Endothelial cell of umbilical vein (primary cell): ENCODE results near the gene HSD17B11. TPM values are rescaled to one million over a fixed set of nuclear protein-coding genes. Genes with fewer than 3 reads are reported as not detected.

Experiments
- BruUV-seq: library from RNA; stranded (reverse); fragments of 400-500 nt; replicated peaks from 2 replicates; lab custom pipeline; 2021; lab: Mats Ljungman, UMichigan
- CTCF ChIA-PET: fragments of 300-600, 350-600 bp; sonication (Branson Sonifier 250); formaldehyde crosslinking; loops from one replicate; lab custom pipeline; 2021; ENCODE audit warnings: antibody characterized with exemption, inconsistent platforms; lab: Charles Lee
- POLR2A ChIA-PET: fragments of 300-600, 350-600 bp; sonication (Branson Sonifier 250); formaldehyde crosslinking; loops from one replicate; lab custom pipeline; 2021; ENCODE audit warnings: antibody characterized with exemption, inconsistent platforms; lab: Charles Lee
- DNase-seq: peaks from one replicate; pipeline ENCODE4 v3.0.0-alpha.2; 2011; ENCODE audit warnings: low read depth, low spot score
- FAIRE-seq: peaks from 2 replicates; lab custom pipeline; 2011; peaks lifted over from hg19 to GRCh38; lab: Jason Lieb, UNC
- H2AFZ ChIP-seq: 2 replicates; pipeline ENCODE4 v1.6.0; 2012; ENCODE audit warnings: low read depth, low read length, control low read depth, inconsistent platforms
- H3K27ac ChIP-seq: 2 replicates; pipeline ENCODE4 v1.5.1; 2011; ENCODE audit warnings: low read depth, mild to moderate bottlenecking, control low read depth, low read length, moderate library complexity; ENCODE audit not compliant: insufficient read depth
- H3K27me3 ChIP-seq, 2 experiments: 2 replicates each; pipeline versions ENCODE4 v1.6.0 to v1.6.1; 2011; ENCODE audit warnings: low read length in 2 of 2, mixed read lengths in 1 of 2; ENCODE audit not compliant: control insufficient read depth in 2 of 2, insufficient read depth in 2 of 2
- H3K36me3 ChIP-seq, 2 experiments: 2 replicates in 1 of 2; 3 replicates in 1 of 2; pipeline ENCODE4 v1.5.1; 2011; ENCODE audit warnings: low read length in 2 of 2, mild to moderate bottlenecking in 1 of 2, moderate library complexity in 1 of 2; ENCODE audit not compliant: control insufficient read depth in 2 of 2, insufficient read depth in 2 of 2; ENCODE audit errors: extremely low read depth in 1 of 2
- H3K4me1 ChIP-seq: 3 replicates; pipeline ENCODE4 v1.5.1; 2011; ENCODE audit warnings: mild to moderate bottlenecking, low read length; ENCODE audit not compliant: control insufficient read depth, insufficient read depth; ENCODE audit errors: extremely low read depth
- H3K4me2 ChIP-seq: 2 replicates; pipeline ENCODE4 v1.6.1; 2011; ENCODE audit warnings: low read length, control low read depth, mixed read lengths; ENCODE audit not compliant: insufficient read depth
- H3K4me3 ChIP-seq, 3 experiments: fragments of 200-600 bp in 1 of 3; sonication (generic), shearing (Covaris generic) in 1 of 3; replicated peaks in 1 of 3; 2 replicates each; pipeline ENCODE4 v1.5.1; 2011 to 2016; ENCODE audit warnings: control low read depth in 3 of 3, low read length in 3 of 3, mild to moderate bottlenecking in 2 of 3, inconsistent platforms in 1 of 3, low read depth in 1 of 3, moderate library complexity in 1 of 3; ENCODE audit not compliant: insufficient read depth in 1 of 3
- H3K79me2 ChIP-seq: 2 replicates; pipeline ENCODE4 v1.6.0; 2012; ENCODE audit warnings: low read length, inconsistent platforms; ENCODE audit not compliant: control insufficient read depth, insufficient read depth
- H3K9ac ChIP-seq: replicated peaks from 2 replicates; pipeline ENCODE3; 2011; ENCODE audit warnings: low read length, control low read depth; ENCODE audit not compliant: insufficient read depth; ENCODE audit errors: extremely low read depth
- H3K9me1 ChIP-seq: replicated peaks from 3 replicates; pipeline ENCODE4 v1.6.0; 2011; ENCODE audit warnings: mild to moderate bottlenecking, low read length; ENCODE audit not compliant: control insufficient read depth, insufficient read depth; ENCODE audit errors: extremely low read depth
- H3K9me3 ChIP-seq: replicated peaks from 2 replicates; pipeline ENCODE4 v1.5.1; 2012; ENCODE audit warnings: low read length, inconsistent platforms; ENCODE audit not compliant: control insufficient read depth, insufficient read depth
- H4K20me1 ChIP-seq: replicated peaks from 2 replicates; pipeline ENCODE3; 2011; ENCODE audit warnings: mild to moderate bottlenecking, low read length; ENCODE audit not compliant: control insufficient read depth, insufficient read depth; ENCODE audit errors: extremely low read depth
- EZH2 ChIP-seq: IDR thresholded peaks from 2 replicates; pipeline ENCODE4 v1.6.1; 2012; ENCODE audit warnings: borderline replicate concordance, low read depth, mild to moderate bottlenecking, moderate library complexity, low read length, inconsistent platforms; ENCODE audit not compliant: severe bottlenecking
- FOS ChIP-seq: IDR thresholded peaks from 2 replicates; pipeline ENCODE4 v1.6.1; 2011; ENCODE audit warnings: mild to moderate bottlenecking, low read length, moderate library complexity, borderline replicate concordance; ENCODE audit not compliant: insufficient read depth
- GATA2 ChIP-seq: IDR thresholded peaks from 2 replicates; pipeline ENCODE4 v1.7.0; 2011; ENCODE audit warnings: low read depth, mild to moderate bottlenecking, moderate library complexity, mixed read lengths, low read length; ENCODE audit not compliant: insufficient read length, insufficient read depth
- JUN ChIP-seq: IDR thresholded peaks from 2 replicates; pipeline ENCODE4 v1.6.1; 2011; ENCODE audit warnings: borderline replicate concordance, low read depth; ENCODE audit not compliant: insufficient read length, insufficient read depth
- MYC ChIP-seq: IDR thresholded peaks from one replicate; pipeline ENCODE4 v1.6.1; 2011; ENCODE audit warnings: mild to moderate bottlenecking, low read depth, low read length
- POLR2A ChIP-seq: IDR thresholded peaks from 2 replicates; pipeline ENCODE4 v1.6.1; 2012; ENCODE audit warnings: low read depth, mild to moderate bottlenecking, control low read depth, low read length
- POLR2AphosphoS5 ChIP-seq: IDR thresholded peaks from 2 replicates; pipeline ENCODE4 v1.6.1; 2012; ENCODE audit warnings: low read depth, mild to moderate bottlenecking, control low read depth, low read length, moderate library complexity; ENCODE audit not compliant: insufficient read depth
- dilution Hi-C: fragments of 300-500 bp; cut with MboI; formaldehyde crosslinking; loops from one replicate; pipeline ENCODE4 v1.15.0; 2019; ENCODE audit warnings: low sequenced_read_pairs; ENCODE audit not compliant: extremely low pct_ligation_motif_present
- intact Hi-C: fragments of 100-400 bp; cut with micrococcal nuclease; formaldehyde crosslinking; loops from one replicate; pipeline ENCODE4 v1.10.0; 2022
- polyA plus RNA-seq, 4 experiments: library from polyadenylated mRNA; depleted of rRNA in 3 of 4; stranded (reverse) in 3 of 4; unstranded in 1 of 4; fragments of >200 nt; gene quantifications; 2 replicates each; pipeline versions ENCODE4 v1.2.1 to v1.2.3, GENCODE V29; 2011 to 2012; ENCODE audit warnings: missing spikeins in 1 of 4
- total RNA-seq: library from RNA; stranded (reverse); gene quantifications from 2 replicates; pipeline ENCODE4 v1.2.3, GENCODE V29; 2021
- TF ChIP-seq, protein P1 (sequence below): IDR thresholded peaks from 2 replicates; pipeline ENCODE4 v1.6.1; 2011; ENCODE audit not compliant: insufficient read depth, insufficient read length
- TF ChIP-seq, protein P2 (sequence below), 2 donors: IDR thresholded peaks; 1 replicate in 1 of 2; 2 replicates in 1 of 2; pipeline ENCODE4 v1.5.1; 2011; ENCODE audit warnings: low read length in 2 of 2, mild to moderate bottlenecking in 2 of 2, moderate library complexity in 2 of 2, control low read depth in 1 of 2, inconsistent platforms in 1 of 2, low read depth in 1 of 2; ENCODE audit not compliant: insufficient read depth in 1 of 2; ENCODE audit errors: extremely low read depth in 1 of 2

HSD17B11 gene
- total and polyA plus RNA-seq, 2 donors (not counting 3 experiments of a cell fraction or from before 2014, with no cell fraction given): 10.7 to 21.1 TPM

DNA sequence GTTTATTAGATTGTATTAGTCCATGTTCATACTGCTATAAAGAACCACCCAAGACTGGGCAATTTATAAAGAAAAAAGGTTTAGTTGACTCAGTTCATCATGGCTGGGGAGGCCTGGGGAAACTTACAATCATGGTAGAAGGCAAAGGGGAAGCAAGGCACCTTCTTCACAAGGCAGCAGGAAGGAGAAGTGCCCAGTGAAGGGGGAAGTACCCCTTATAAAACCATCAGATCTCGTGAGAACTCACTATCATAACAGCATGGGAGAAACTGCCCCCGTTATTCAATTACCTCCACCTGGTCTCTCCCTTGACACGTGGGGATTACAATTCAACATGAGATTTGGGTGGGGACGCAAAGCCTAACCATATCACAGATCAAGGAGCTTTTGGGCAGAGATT lies 60.2 kb downstream of the HSD17B11 start:
- Histone ChIP-seq H3K27ac (no peak overlapping the region), H3K36me3 (no peaks in the 10 kb centered on the region), H3K9me1 (no peaks in the 10 kb centered on the region), H3K9ac (no peak overlapping the region), H2AFZ (no peak overlapping the region), H3K9me3 (peaks cover 2% of the 10 kb centered on the region), H3K4me3 (no peak overlapping the region), H3K79me2 (no peaks in the 10 kb centered on the region), H3K4me2 (no peak overlapping the region), H4K20me1 (no peaks in the 10 kb centered on the region), H3K4me1 (no peaks in the 10 kb centered on the region), H3K27me3 (no peaks in the 10 kb centered on the region)
- intact Hi-C loops (no loop called here), dilution Hi-C loops (no loop called here)
- TF ChIP-seq GATA2 (no peak), POLR2A (no peak), FOS (no peak), EZH2 (no peak)
- TF ChIP-seq, protein P1, sequence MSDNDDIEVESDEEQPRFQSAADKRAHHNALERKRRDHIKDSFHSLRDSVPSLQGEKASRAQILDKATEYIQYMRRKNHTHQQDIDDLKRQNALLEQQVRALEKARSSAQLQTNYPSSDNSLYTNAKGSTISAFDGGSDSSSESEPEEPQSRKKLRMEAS: no peak
- ChIA-PET POLR2A (no interaction called here), CTCF (no interaction called here)
- BruUV-seq: no TSS peak
- no peak for FAIRE-seq
- no peak for DNase-seq

DNA sequence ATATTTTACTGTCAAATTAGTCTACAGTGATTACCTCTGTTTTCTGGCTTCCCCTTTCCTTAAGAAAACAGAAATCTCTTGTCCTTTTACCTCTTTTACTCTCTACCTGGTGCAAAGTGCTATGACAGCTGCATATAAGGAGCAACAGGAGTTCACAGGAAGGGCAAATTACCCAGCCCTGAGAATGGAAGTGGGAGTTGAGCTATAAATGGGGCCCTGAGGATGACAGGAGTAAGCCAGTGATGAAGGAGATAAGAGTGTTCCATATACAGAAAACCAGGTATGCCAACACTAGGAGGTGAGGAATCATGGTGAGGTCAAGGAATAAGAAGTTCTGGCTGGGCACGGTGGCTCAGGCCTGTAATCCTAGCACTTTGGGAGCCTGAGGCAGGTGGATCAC lies 63.9 kb downstream of the HSD17B11 start:
- no peak overlapping the region for H3K9ac ChIP-seq
- H3K36me3 ChIP-seq: no peaks in the 10 kb centered on the region
- H4K20me1 ChIP-seq: no peaks in the 10 kb centered on the region
- H3K4me3 ChIP-seq: no peak overlapping the region
- H3K4me1 ChIP-seq: no peaks in the 10 kb centered on the region
- no peaks in the 10 kb centered on the region for H3K79me2 ChIP-seq
- H3K27me3 ChIP-seq: no peaks in the 10 kb centered on the region
- intact Hi-C loops: no loop called here
- CTCF ChIA-PET: no interaction called here
- no peaks in the 10 kb centered on the region for H3K9me3 ChIP-seq
- POLR2A ChIA-PET: no interaction called here
- no peak overlapping the region for H3K4me2 ChIP-seq
- TF ChIP-seq, protein P2, sequence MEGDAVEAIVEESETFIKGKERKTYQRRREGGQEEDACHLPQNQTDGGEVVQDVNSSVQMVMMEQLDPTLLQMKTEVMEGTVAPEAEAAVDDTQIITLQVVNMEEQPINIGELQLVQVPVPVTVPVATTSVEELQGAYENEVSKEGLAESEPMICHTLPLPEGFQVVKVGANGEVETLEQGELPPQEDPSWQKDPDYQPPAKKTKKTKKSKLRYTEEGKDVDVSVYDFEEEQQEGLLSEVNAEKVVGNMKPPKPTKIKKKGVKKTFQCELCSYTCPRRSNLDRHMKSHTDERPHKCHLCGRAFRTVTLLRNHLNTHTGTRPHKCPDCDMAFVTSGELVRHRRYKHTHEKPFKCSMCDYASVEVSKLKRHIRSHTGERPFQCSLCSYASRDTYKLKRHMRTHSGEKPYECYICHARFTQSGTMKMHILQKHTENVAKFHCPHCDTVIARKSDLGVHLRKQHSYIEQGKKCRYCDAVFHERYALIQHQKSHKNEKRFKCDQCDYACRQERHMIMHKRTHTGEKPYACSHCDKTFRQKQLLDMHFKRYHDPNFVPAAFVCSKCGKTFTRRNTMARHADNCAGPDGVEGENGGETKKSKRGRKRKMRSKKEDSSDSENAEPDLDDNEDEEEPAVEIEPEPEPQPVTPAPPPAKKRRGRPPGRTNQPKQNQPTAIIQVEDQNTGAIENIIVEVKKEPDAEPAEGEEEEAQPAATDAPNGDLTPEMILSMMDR (IDR thresholded peaks at IDR 0.05; ENCODE audit: extremely low read depth in 1 of 2, insufficient read depth in 1 of 2, low read depth in 1 of 2, low read length in 2 of 2): no peak
- TF ChIP-seq POLR2AphosphoS5 (no peak), MYC (no peak), GATA2 (no peak), POLR2A (no peak), JUN (no peak), FOS (no peak), EZH2 (no peak)
- TF ChIP-seq, protein P1: no peak
- H3K9me1 ChIP-seq: no peaks in the 10 kb centered on the region
- no peak overlapping the region for H3K27ac ChIP-seq
- no peak for DNase-seq
- dilution Hi-C loops: no loop called here
- no peak overlapping the region for H2AFZ ChIP-seq
- no peak for FAIRE-seq
- no TSS peak for BruUV-seq
